HG02973 (cell line): ENCODE results near the gene ZNF281.
A peak's percentile ranks its signal among the peaks of the same experiment; 100 is the strongest.
"Not testable (repeated sequence)": the region's sequence is repeated elsewhere in the genome, so short reads cannot be mapped to it uniquely, and the experiment has no call there.

Source experiments
- ATAC-seq: cut with Tn5 transposase; IDR thresholded peaks from one replicate; pipeline ENCODE4 v1.9.1; 2021; ENCODE audit warnings: moderate library complexity; ENCODE audit not compliant: unreplicated experiment

ZNF281 gene, protein sequence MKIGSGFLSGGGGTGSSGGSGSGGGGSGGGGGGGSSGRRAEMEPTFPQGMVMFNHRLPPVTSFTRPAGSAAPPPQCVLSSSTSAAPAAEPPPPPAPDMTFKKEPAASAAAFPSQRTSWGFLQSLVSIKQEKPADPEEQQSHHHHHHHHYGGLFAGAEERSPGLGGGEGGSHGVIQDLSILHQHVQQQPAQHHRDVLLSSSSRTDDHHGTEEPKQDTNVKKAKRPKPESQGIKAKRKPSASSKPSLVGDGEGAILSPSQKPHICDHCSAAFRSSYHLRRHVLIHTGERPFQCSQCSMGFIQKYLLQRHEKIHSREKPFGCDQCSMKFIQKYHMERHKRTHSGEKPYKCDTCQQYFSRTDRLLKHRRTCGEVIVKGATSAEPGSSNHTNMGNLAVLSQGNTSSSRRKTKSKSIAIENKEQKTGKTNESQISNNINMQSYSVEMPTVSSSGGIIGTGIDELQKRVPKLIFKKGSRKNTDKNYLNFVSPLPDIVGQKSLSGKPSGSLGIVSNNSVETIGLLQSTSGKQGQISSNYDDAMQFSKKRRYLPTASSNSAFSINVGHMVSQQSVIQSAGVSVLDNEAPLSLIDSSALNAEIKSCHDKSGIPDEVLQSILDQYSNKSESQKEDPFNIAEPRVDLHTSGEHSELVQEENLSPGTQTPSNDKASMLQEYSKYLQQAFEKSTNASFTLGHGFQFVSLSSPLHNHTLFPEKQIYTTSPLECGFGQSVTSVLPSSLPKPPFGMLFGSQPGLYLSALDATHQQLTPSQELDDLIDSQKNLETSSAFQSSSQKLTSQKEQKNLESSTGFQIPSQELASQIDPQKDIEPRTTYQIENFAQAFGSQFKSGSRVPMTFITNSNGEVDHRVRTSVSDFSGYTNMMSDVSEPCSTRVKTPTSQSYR

DNA sequence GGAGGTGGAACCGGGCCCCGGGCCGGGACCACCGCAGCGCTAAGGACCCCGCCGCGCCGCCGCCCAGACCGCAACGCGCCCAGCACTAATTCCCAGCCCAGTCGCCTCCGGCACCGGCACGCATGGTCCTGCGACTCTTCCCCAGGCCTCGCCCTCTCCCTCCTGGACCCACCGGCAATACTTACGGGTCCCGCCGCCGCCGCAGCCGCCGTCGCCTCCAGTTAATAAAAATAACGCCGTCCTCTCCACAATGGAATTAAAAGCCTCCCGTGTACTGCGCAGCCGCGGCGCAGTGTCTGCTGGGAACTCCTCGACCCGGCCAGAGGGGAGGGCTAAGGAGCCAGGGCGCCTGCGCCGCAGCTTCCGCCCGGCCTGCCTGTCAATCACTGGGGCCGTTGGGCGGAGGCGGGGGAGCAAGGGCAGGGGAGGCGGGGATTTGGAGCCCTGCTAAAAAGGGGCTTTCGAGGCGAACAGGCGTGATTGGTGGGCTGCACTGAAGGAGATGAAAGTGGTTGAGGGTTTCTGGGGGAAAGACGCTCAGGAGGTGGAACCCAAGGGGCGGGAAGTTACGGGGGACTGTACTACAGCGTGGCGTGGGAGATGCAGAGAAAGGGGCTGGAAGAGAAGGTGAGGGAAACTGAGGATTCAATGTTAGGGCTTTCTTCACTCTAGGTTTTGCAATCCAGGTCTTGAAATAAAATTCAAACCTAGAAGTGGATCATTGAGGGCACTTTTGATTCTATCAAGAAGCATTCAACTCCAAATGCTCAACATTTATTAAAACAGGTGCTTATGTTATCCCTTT is at the start of gene ZNF281:
ZNF281 (minus strand) TSS at position 276 of the 805 bp plus-strand sequence. CDS start 331 bp downstream, outside the sequence.
- ATAC-seq: peak; percentile 92

DNA sequence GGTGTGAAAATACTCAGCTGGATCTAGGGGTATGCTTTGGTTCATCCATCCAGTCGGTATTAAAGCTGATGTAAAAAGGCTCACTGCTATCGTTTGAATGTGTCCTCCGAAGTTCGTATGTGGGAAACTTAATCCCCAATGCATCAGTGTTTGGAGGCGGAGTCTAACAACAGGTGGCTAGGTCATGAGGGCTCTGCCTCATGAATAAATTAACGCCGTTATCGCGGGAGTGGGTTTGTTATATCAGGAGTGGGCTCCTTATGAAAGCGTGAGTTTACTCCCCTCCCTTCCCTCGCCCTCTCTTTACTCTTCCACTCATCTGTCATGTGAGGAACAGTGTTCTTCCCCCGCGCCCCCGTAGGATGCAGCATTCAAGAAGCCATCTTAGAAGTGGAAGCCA is 48.9 kb upstream of the ZNF281 start:
- ATAC-seq: no peak

DNA sequence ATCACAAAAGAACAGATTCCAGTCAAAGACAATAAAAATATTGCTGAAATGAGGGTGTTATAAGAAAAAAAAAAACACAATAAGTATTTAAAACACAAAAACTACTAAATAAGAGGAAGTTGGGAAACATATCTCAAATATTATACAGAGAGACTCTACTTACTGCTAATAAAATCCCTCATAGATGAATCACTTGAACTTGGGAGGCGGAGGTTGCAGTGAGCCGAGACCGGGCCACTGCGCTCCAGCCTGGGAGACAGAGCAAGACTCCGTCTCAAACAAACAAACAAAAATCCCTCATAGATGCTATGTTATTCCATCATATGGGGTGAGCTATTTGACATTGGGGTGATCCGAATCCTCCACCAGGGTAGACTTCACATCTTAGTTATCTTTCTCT is 48.0 kb upstream of the ZNF281 start:
- ATAC-seq: no peak

DNA sequence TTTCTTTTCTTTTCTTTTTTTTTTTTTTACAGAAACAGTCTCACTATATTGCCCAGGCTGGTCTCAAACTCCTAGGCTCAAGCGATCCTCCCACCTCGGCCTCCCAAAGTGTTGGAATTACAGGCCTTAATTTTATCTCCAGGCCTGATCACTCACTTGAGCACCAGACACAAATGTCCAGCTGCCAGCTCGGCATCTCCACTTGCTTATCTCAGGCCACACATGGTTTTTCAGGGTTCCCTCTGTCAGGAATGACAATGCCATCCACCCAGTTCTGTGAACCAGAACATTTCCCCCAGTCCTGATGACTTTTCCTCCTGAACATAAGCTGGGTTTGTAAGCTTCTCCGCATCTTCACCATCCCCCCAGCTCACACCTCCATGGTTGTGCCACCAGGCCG is 44.6 kb upstream of the ZNF281 start:
- no peak for ATAC-seq

DNA sequence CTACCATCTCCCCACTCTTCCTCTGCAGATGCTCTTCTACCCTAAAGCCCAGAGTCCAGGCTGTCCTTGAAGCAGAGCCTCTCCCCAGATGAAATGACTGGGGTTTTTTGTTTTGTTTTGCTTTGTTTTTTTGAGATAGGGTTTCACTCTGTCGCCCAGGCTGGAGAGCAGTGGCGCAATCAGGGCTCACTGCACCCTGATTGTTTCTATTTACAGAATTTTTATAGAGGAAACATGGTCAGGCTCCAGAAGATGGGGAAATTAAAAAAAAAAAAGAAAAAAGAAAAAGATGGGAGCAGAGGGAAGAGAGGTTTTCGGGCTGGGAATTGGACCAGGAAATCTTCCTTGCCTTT is 43.7 kb upstream of the ZNF281 start:
- ATAC-seq: no peak

DNA sequence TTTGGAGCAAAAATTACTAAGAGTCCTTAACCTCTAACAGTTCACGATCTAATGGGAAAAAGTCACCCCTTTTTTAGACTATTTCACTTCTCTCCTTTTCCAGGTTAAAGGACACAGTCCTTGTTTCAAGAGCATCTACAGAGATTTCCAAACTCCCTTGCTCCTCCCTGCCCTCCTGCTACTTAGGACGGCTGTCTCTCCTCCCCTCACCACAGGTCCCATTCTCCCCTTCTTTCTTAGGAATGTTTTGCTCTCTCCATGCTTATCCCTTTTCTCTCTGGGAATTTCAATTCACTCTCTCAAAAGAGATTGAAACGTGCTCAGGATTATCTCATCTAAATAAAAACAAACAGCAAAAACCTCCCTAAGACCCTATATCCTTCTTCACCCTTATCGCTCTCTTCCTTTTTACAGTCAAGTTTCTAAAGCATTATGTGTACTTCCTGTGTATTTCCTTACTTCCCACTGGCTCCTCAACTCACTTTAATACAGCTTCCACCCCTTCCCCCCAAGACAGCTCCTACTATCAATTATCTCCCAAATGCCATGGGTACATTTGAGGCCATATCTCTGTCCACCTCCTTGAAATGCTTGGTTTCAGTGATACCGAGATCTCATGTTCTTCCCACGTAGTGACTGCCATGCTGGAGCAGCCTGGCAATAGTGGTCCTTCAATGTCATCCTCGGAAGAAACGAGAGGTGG is 43.2 kb upstream of the ZNF281 start:
- no peak for ATAC-seq

DNA sequence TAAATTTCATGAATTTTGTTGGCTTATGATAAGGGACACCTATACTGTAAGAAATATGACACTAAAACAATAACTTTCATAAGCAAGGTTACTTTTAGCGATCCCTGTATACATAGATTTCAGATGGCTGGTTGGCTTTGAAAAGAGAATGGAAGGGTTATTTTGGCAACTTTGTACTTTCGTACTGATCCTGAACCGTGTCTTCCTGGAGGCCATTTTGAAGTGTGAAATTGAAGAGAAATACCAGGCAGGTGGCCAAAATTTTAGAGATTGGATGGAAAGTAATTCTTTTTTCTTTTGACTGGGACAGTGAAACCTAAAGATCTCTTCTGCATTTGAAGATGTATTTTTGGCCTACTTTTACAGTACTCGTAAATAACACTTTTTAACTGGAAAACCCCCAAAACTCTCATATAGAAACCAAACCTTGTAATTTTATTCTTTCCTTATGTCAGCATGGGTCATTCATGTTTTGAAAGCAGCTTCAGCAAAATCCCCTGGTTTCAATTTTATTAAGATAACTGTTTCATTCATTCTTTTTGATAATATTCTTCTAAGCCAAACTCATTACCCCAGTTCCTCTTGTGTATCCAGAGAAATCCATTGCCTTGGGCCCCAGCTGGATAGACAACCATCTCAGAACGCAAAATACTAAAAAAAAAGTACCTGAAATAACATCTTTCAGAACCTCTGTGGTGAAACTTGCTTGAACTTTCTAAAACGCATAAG is 38.4 kb upstream of the ZNF281 start:
- ATAC-seq: peak; percentile 91

DNA sequence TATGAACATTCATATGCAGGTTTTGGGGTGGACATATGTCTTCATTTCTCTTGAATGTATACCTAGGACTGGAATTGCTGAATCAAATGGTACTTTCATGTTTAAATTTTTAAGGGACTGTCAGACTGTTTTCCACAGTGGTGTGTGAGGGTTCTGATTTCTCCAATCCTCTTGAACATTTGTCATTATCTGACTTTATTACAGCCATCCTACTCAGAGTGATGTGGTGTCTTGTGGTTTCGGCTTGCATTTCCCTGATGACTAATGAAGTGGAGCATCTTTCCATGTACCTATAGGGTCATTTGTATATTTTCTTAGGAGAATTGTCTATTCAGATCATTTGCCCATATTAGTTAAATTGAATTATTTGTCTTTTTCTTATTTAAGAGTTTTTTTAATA is 35.4 kb upstream of the ZNF281 start:
- no peak for ATAC-seq

DNA sequence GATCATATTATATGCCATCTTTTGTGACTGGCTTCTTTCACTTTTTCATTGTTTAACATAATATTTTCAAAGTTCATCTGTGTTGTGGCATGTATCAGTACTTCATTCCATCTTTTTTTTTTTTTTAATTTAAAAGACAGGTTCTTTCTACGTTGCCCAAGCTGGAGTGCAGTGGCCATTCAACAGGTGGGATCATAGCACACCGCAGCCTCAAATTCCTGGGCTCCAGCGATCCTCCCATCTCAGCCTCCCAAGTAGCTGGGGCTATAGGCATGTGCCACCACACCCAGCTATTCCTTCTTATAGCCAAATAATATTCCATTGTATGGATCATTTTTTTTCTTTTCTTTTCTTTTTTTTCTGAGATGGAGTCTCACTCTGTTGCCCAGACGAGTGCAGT is 34.6 kb upstream of the ZNF281 start:
- no peak for ATAC-seq

DNA sequence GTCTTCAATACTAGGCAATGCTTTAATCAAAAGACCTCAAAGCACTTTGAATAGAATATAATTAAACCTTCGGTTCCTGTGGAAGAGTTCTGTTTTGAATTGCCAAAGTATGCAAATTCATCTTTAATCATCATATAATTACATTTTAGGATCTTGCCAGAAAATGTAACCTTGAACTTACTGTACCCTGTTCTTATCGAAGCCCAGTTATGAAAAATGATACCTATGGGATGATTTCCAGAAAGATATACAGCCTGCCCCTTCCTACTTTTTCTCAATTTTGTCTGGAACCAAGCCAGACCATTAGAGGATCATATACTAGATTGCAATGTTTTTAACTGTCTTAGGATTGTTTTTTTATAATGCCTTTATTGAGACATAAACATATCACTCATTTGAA is 34.0 kb upstream of the ZNF281 start:
- no peak for ATAC-seq

DNA sequence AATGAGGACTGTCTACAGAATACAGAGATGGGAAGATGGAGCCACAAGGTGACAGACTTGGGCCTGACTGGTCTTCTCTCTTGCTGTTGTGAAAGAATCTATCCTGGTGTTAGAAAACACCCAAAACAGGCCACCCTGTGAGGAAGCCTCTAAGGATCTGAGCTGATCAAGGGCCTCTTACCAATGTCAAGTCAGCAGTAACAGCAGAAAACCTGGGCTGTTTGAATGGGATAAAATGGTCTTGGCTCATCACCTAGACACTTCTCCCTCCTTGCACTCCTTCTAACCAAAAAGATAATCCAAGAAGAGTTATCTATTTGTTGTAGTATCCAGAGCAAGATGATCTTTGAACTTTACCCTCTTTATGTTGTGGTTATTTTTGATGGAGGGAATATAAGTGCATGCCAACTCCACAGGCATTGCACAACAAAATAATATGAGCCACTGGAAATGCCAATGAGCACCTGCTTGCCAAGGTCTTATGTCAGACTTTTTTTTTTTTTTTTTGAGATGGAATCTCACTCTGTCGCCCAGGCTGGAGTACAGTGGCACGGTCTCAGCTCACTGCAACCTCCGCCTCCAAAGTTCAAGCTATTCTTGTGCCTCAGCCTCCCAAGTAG is 32.8 kb upstream of the ZNF281 start:
- ATAC-seq: no peak

DNA sequence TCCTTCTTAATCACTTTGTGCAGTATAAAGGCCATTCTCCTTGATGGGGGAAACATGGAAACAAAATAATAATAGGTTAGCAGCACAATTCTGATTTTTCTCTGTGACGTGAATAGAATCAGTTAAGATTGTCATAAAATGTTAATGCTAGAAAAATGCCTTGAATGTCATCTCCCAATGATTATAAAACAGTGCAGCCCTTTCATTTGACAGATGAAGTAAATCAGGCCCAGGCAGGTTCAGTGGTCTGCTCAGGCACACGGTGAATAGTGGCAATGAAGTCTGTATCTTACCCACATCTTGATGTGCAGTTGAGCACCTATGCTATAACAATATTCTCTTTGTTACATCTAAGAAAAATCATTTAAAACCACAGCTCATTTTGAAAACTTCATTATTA is 32.2 kb upstream of the ZNF281 start:
- ATAC-seq: no peak

DNA sequence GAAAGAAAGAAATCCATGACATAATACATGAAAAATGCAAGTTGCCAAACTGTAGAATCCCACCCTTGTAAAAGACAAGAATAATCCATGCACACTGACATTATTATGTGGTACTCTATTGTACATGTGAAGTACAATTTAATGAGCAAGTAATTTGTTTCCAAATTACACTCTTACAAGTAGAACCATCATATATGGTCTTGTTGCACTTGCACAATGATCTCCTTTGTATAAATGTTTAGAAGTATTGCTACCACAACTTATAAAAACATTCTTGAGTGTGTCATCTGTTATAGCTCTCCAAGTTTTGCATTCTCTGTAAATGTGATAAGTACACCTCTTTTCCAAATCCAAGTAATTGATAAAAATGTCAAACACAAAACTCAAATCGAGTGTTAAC is 29.1 kb upstream of the ZNF281 start:
- ATAC-seq: no peak

DNA sequence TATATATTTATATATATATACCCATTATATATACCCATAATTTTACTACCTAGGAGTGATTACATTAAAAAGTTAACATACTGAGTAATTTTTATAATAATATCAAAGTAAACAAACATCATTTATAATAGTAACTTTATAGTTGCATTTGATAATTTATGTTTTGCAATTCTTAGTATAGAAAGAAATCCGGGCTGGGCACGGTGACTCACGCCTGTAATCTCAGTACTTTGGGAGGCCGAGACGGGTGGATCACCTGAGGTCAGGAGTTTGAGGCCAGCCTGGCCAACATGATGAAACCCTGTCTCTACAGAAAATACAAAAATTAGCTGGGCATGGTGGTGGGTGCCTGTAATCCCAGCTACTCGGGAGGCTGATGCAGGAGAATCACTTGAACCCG is 28.6 kb upstream of the ZNF281 start:
- not testable (repeated sequence) for ATAC-seq

DNA sequence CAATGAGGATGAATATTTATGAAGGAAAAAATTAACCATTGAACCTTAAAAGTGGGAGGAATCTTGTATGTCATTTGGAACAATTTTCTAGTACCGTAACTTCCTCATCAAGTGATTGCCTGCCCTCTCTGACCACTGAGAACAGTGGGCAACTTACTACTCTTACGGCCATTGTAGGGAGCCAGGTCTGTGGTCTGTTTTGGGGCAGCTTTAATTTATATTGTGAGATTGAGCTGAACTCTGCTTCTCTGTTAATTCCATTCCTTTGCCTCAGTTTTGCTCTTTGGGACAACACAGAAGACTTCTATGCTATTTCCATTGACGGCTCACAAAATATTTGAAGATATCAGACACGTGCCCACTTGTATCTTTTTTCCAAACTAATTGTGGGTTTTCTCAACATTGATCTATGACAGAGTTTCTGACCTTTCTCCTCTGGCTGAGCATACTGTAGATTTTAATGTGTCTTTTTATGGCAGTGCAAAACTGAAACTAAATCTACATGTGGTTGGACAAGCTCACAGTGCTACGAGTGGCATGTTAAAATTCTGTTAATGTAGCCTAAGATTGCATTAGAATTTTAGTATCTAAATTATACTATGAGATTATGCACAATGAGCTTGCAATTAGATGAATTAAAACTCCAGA is 27.8 kb upstream of the ZNF281 start:
- ATAC-seq: no peak

DNA sequence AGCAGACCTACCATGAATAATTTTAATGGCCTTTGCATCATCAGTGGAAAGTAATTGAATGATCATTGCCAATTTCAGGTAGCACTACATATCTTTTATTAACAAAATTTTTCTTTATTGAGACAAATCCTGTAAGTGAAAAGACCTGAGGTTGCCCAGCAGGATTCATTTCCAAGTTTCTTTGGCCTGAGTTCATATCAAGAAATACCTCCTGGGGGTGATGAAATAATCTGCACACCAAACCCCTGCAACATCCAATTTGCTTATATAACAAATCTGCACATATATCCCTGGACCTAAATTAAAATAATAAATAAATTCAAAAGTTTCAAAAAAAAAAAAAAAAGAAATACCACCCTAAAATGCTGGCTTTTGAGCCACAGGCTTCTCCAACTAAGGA is 27.3 kb upstream of the ZNF281 start:
- ATAC-seq: no peak

DNA sequence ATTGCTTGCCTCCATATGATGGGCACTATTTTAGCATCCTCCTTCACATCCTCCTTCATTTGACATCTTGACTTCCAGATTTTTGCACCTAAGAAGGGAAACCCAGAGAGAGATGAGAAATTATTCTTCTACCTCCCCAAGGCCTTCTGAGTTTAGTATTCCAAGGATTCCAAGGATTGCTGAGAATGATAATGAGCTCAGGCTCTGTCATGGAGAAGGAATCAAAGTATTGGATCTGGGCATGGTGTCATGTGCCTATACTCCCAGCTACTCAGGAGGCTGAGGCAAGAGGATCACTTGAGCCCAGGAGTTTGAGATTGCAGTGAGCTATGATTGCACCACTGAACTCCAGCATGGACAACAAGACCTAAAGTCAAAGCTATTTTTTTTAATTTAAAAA is 26.6 kb upstream of the ZNF281 start:
- no peak for ATAC-seq

DNA sequence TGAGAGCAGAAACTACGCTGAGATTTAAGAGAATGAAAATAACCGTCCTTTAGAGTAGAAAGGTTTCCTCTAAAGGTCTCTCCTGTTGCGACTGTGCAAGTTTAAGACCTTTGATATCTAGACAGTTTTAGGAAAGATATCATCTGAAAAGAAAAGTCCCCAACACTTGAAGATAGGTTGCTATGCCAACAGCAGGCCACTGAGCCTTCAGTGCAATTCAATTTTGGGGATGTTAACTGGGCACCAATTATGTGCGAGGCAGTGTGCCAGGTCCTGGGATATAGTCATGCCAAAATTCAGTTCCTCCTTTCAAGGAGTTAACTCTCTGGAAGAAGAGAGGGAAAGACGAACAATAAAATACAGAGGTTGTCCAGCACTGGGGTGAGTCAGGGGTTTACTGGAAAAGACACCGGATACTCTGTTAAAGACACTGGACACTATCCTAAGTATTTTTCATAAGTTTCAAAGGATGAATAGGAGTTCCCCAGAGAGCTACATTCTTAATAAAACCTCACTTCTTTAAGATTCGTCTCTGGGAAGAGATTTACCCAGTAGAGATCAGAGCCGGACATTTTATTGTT is 25.5 kb upstream of the ZNF281 start:
- no peak for ATAC-seq

DNA sequence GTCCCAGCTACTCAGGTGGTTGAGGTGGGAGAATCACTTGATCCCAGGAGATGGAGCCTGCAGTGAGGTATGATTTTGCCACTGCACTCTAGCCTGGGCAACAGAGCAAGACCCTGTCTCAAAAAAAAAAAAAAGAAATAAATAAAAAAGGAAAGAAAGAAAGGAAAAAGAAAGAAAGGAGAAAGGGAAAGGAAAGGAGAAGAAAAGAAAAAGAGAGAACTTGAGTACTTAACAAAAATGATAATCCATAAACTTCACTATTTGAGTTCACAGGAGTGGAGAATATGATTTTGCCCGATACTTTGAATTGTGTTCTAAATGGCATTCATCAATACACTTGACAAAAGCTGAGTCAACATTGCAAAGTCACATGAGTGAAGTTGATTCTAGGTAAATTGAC is 23.8 kb upstream of the ZNF281 start:
- no peak for ATAC-seq
